ENCODE measurements around the gene GADL1.

The GADL1 gene

GRCh38 chr3:30729512-30729911, 164.9 kb downstream of the GADL1 start:
- ChIA-PET CTCF (interaction anchor here (0.7 kb wide), 1 partner anchor 10 kb away, joined by 3 read pairs; no protein-coding TSS in a partner anchor), POLR2A (no interaction called here)
- no peak for TF ChIP-seq CTCF (IDR thresholded peaks at IDR 0.05; ENCODE audit: control extremely low read depth, extremely low read depth, low read depth, missing control alignments)
- no peak for DNase-seq (ENCODE audit: extremely low spot score)

GRCh38 chr3:30728143-30728542, 166.3 kb downstream of the GADL1 start:
- ChIA-PET POLR2A (no interaction called here), CTCF (no interaction called here)
- DNase-seq (ENCODE audit: extremely low spot score) = no peak
- TF ChIP-seq CTCF (IDR thresholded peaks at IDR 0.05; ENCODE audit: control extremely low read depth, extremely low read depth, low read depth, missing control alignments) = no peak

GRCh38 chr3:30724863-30725262, 169.6 kb downstream of the GADL1 start:
- TF ChIP-seq CTCF (IDR thresholded peaks at IDR 0.05; ENCODE audit: control extremely low read depth, extremely low read depth, low read depth, missing control alignments) = no peak
- POLR2A ChIA-PET = no interaction called here
- CTCF ChIA-PET = interaction anchor here (1.0 kb wide), 1 partner anchor 17 kb away, joined by 3 read pairs; no protein-coding TSS in a partner anchor
- DNase-seq (ENCODE audit: extremely low spot score) = no peak

- ChIA-PET POLR2A (no interaction called here), CTCF (interaction anchor here (1.2 to 1.6 kb wide), 2 partner anchors 11 to 17 kb away, joined by 4 read pairs; no protein-coding TSS in a partner anchor)
- TF ChIP-seq CTCF (IDR thresholded peaks at IDR 0.05; ENCODE audit: control extremely low read depth, extremely low read depth, low read depth, missing control alignments) = no peak
- no peak for DNase-seq (ENCODE audit: extremely low spot score)
These were observed 171.2 kb downstream of the GADL1 start for GRCh38 chr3:30723211-30723610.

GRCh38 chr3:30721314-30721634, 173.2 kb downstream of the GADL1 start:
- DNase-seq (ENCODE audit: extremely low spot score) = no peak
- TF ChIP-seq CTCF (IDR thresholded peaks at IDR 0.05; ENCODE audit: control extremely low read depth, extremely low read depth, low read depth, missing control alignments) = no peak
- ChIA-PET CTCF (interaction anchor here (1.1 to 1.2 kb wide), 2 partner anchors 13 to 17 kb away, joined by 3 read pairs; no protein-coding TSS in a partner anchor), POLR2A (no interaction called here)

- no peak for TF ChIP-seq CTCF (IDR thresholded peaks at IDR 0.05; ENCODE audit: control extremely low read depth, extremely low read depth, low read depth, missing control alignments)
- ChIA-PET POLR2A (no interaction called here), CTCF (interaction anchor here (1.0 to 1.2 kb wide), 3 partner anchors 14 to 26 kb away, joined by 3 read pairs; no protein-coding TSS in a partner anchor)
- DNase-seq (ENCODE audit: extremely low spot score) = no peak
These were observed 173.7 kb downstream of the GADL1 start for GRCh38 chr3:30720586-30721313.

Data from GM10248 (cell line).